IMR-90 (cell line): ENCODE results near the gene MMP14. TPM values are rescaled to one million over a fixed set of nuclear protein-coding genes. Genes with fewer than 3 reads are reported as not detected.

ENCODE experiments used
- ATAC-seq: fragments of 200-7000 bp; cut with Tn5 transposase; 2 replicates; pipeline ENCODE4 v1.9.1; 2020; ENCODE audit warnings: low read depth, mild to moderate bottlenecking, moderate library complexity
- BruUV-seq: library from RNA; stranded (reverse); fragments of 400-500 nt; replicated peaks from 2 replicates; lab custom pipeline; 2021; lab: Mats Ljungman, UMichigan
- CTCF ChIA-PET: fragments of 300-600 bp; formaldehyde crosslinking; extraction: SDS; loops from one replicate; lab custom pipeline; 2021; ENCODE audit warnings: antibody characterized with exemption; lab: Yijun Ruan, JAX
- POLR2A ChIA-PET: fragments of 300-600 bp; sonication (Branson Sonifier 250); formaldehyde crosslinking; loops from one replicate; lab custom pipeline; 2022; ENCODE audit warnings: antibody characterized with exemption; ENCODE audit not compliant: unreplicated experiment; lab: Charles Lee
- DNase-seq: peaks from one replicate; pipeline ENCODE4 v3.0.0; 2013
- H2AFZ ChIP-seq: replicated peaks from 2 replicates; pipeline ENCODE3; 2013; ENCODE audit warnings: low read length, mild to moderate bottlenecking; ENCODE audit not compliant: poor library complexity
- H2AK5ac ChIP-seq: 2 replicates; pipeline ENCODE4 v1.6.1; 2013; ENCODE audit warnings: low read depth, low read length, inconsistent platforms
- H2AK9ac ChIP-seq: replicated peaks from 2 replicates; pipeline ENCODE3; 2013; ENCODE audit warnings: mild to moderate bottlenecking, low read depth, low read length, moderate library complexity; ENCODE audit not compliant: poor library complexity
- H2BK120ac ChIP-seq: 2 replicates; pipeline ENCODE4 v1.6.1; 2013; ENCODE audit warnings: low read depth, low read length, inconsistent platforms
- H2BK15ac ChIP-seq: 3 replicates; pipeline ENCODE4 v1.6.1; 2013; ENCODE audit warnings: low read depth, low read length, inconsistent platforms
- H2BK20ac ChIP-seq: 2 replicates; pipeline ENCODE4 v1.6.1; 2013; ENCODE audit warnings: low read depth, mild to moderate bottlenecking, inconsistent platforms, low read length, moderate library complexity
- H2BK5ac ChIP-seq: 2 replicates; pipeline ENCODE4 v1.6.1; 2013; ENCODE audit warnings: mild to moderate bottlenecking, low read depth, low read length, inconsistent platforms; ENCODE audit not compliant: poor library complexity, severe bottlenecking
- H3K14ac ChIP-seq: replicated peaks from 2 replicates; pipeline ENCODE4 v1.6.1; 2013; ENCODE audit warnings: low read depth, low read length, inconsistent platforms
- H3K18ac ChIP-seq: 2 replicates; pipeline ENCODE4 v1.6.1; 2013; ENCODE audit warnings: low read depth, low read length, control low read depth
- H3K23ac ChIP-seq: 2 replicates; pipeline ENCODE4 v1.6.1; 2013; ENCODE audit warnings: low read depth, low read length, inconsistent platforms
- H3K27ac ChIP-seq: 2 replicates; pipeline ENCODE4 v1.5.1; 2013; ENCODE audit warnings: mild to moderate bottlenecking, control low read depth, low read length; ENCODE audit not compliant: insufficient read depth
- H3K27me3 ChIP-seq: 2 replicates; pipeline ENCODE4 v1.6.1; 2013; ENCODE audit warnings: low read length; ENCODE audit not compliant: control insufficient read depth, insufficient read depth
- H3K36me3 ChIP-seq: 2 replicates; pipeline ENCODE4 v1.6.1; 2013; ENCODE audit warnings: low read length, mixed read lengths; ENCODE audit not compliant: control insufficient read depth, insufficient read depth
- H3K4ac ChIP-seq: 2 replicates; pipeline ENCODE4 v1.6.1; 2013; ENCODE audit warnings: low read depth, low read length, inconsistent platforms
- H3K4me1 ChIP-seq: 2 replicates; pipeline ENCODE4 v1.6.1; 2013; ENCODE audit warnings: low read length, mixed read lengths; ENCODE audit not compliant: control insufficient read depth, insufficient read depth
- H3K4me2 ChIP-seq: 2 replicates; pipeline ENCODE4 v1.6.1; 2013; ENCODE audit warnings: low read depth, mild to moderate bottlenecking, control low read depth, low read length, moderate library complexity
- H3K4me3 ChIP-seq: 2 replicates; pipeline ENCODE4 v1.5.1; 2013; ENCODE audit warnings: low read depth, mild to moderate bottlenecking, control low read depth, low read length, moderate library complexity; ENCODE audit not compliant: insufficient read depth
- H3K56ac ChIP-seq: 2 replicates; pipeline ENCODE4 v1.6.1; 2013; ENCODE audit warnings: low read length, inconsistent platforms; ENCODE audit not compliant: insufficient read depth; ENCODE audit errors: extremely low read depth
- H3K79me1 ChIP-seq, 2 experiments: 2 replicates each; pipeline ENCODE4 v1.6.1; 2013; ENCODE audit warnings: low read length in 2 of 2, inconsistent platforms in 1 of 2, low read depth in 1 of 2
- H3K9ac ChIP-seq: 2 replicates; pipeline ENCODE4 v1.6.1; 2013; ENCODE audit warnings: low read depth, low read length, control low read depth
- H3K9me1 ChIP-seq: 2 replicates; pipeline ENCODE4 v1.6.1; 2013; ENCODE audit warnings: low read length, inconsistent platforms; ENCODE audit not compliant: insufficient read depth
- H3K9me3 ChIP-seq: 2 replicates; pipeline ENCODE4 v1.6.1; 2013; ENCODE audit warnings: low read length; ENCODE audit not compliant: control insufficient read depth, insufficient read depth
- H4K20me1 ChIP-seq: 2 replicates; pipeline ENCODE4 v1.6.1; 2013; ENCODE audit warnings: low read length, inconsistent platforms; ENCODE audit not compliant: insufficient read depth
- H4K5ac ChIP-seq: 2 replicates; pipeline ENCODE4 v1.6.1; 2013; ENCODE audit warnings: mild to moderate bottlenecking, low read depth, low read length, control low read depth
- H4K8ac ChIP-seq, 2 experiments: 2 replicates each; pipeline ENCODE4 v1.6.1; 2013; ENCODE audit warnings: low read depth in 2 of 2, low read length in 2 of 2, control low read depth in 1 of 2, inconsistent platforms in 1 of 2
- H4K91ac ChIP-seq: 2 replicates; pipeline ENCODE4 v1.6.1; 2013; ENCODE audit warnings: low read depth, low read length, inconsistent platforms; ENCODE audit not compliant: insufficient read depth
- BHLHE40 ChIP-seq: fragments of 150-350 bp; IDR thresholded peaks from 2 replicates; pipeline ENCODE4 v1.6.1; 2016; ENCODE audit warnings: mild to moderate bottlenecking, low read depth, low read length
- CEBPB ChIP-seq: IDR thresholded peaks from 2 replicates; pipeline ENCODE4 v1.6.1; 2012; ENCODE audit warnings: low read depth, low read length, improper control_type of control experiment
- CTCF ChIP-seq: conservative IDR thresholded peaks from 2 replicates; pipeline ENCODE4 v1.5.1; 2012; ENCODE audit warnings: mild to moderate bottlenecking, low read depth, low read length, improper control_type of control experiment
- FOS ChIP-seq: fragments of 150-350 bp; IDR thresholded peaks from 2 replicates; pipeline ENCODE4 v1.6.1; 2016; ENCODE audit warnings: low read depth, low read length
- MAZ ChIP-seq: IDR thresholded peaks from 2 replicates; pipeline ENCODE4 v1.6.1; 2012; ENCODE audit warnings: low read depth, mild to moderate bottlenecking, low read length, improper control_type of control experiment, moderate library complexity, borderline replicate concordance
- MXI1 ChIP-seq: IDR thresholded peaks from 2 replicates; pipeline ENCODE4 v1.6.1; 2012; ENCODE audit warnings: low read depth, mild to moderate bottlenecking, low read length, moderate library complexity, borderline replicate concordance
- NFE2L2 ChIP-seq: fragments of 150-350 bp; IDR thresholded peaks from 2 replicates; pipeline ENCODE4 v1.6.1; 2016; ENCODE audit warnings: low read depth, mild to moderate bottlenecking, low read length
- RAD21 ChIP-seq: IDR thresholded peaks from 2 replicates; pipeline ENCODE4 v1.6.1; 2012; ENCODE audit warnings: low read length, improper control_type of control experiment
- RCOR1 ChIP-seq: IDR thresholded peaks from 2 replicates; pipeline ENCODE4 v1.6.1; 2012; ENCODE audit warnings: mild to moderate bottlenecking, low read length, improper control_type of control experiment; ENCODE audit not compliant: insufficient replicate concordance
- RFX5 ChIP-seq: IDR thresholded peaks from 2 replicates; pipeline ENCODE4 v1.8.0; 2012; ENCODE audit warnings: low read depth, mild to moderate bottlenecking, low read length, moderate library complexity
- SMC3 ChIP-seq: fragments of 150-350 bp; IDR thresholded peaks from 2 replicates; pipeline ENCODE4 v1.6.1; 2016; ENCODE audit warnings: low read depth, mild to moderate bottlenecking, antibody characterized with exemption, low read length, moderate library complexity
- WGBS, 2 experiments: methylation state at CpG; one replicate each; pipeline versions ENCODE4 v1.1.5 to v1.1.7; 2013; ENCODE audit warnings: missing lambda C conversion rate in 2 of 2; ENCODE audit not compliant: insufficient read length in 1 of 2; ENCODE audit errors: extremely low coverage in 2 of 2; 5-methylcytosine and 5-hydroxymethylcytosine counted together
- dilution Hi-C: fragments of 300-500 bp; cut with HindIII; formaldehyde crosslinking; loops from one replicate; pipeline ENCODE4 v1.14.3; 2018; ENCODE audit warnings: low sequenced_read_pairs; ENCODE audit not compliant: unreplicated experiment
- in situ Hi-C: fragments of 300-500 bp; cut with MboI; formaldehyde crosslinking; loops from 3 replicates; pipeline ENCODE4 v1.14.3; 2019; ENCODE audit warnings: low sequenced_read_pairs, inconsistent platforms, mixed read lengths
- intact Hi-C: fragments of 100-400 bp; cut with micrococcal nuclease; formaldehyde crosslinking; loops from 2 replicates; pipeline ENCODE4 v1.10.0; 2022
- polyA plus RNA-seq, 3 experiments: library from polyadenylated mRNA; depleted of rRNA; stranded (reverse); fragments of >200 nt; gene quantifications; 2 replicates each; pipeline ENCODE4 v1.2.3, GENCODE V29; 2012; ENCODE audit warnings: low replicate concordance in 1 of 3
- total RNA-seq: library from RNA; depleted of rRNA; stranded (reverse); fragments of >200 nt; gene quantifications from 2 replicates; pipeline ENCODE4 v1.2.3, GENCODE V29; 2012
- TF ChIP-seq, protein P1 (sequence below): fragments of 150-350 bp; IDR thresholded peaks from 2 replicates; pipeline ENCODE4 v1.6.1; 2016; ENCODE audit warnings: low read depth, mild to moderate bottlenecking, low read length, moderate library complexity, borderline replicate concordance

The MMP14 gene
- total and polyA plus RNA-seq, 2 of the 4 experiments (the other 2 are of a cell fraction): 156 to 315 TPM

DNA sequence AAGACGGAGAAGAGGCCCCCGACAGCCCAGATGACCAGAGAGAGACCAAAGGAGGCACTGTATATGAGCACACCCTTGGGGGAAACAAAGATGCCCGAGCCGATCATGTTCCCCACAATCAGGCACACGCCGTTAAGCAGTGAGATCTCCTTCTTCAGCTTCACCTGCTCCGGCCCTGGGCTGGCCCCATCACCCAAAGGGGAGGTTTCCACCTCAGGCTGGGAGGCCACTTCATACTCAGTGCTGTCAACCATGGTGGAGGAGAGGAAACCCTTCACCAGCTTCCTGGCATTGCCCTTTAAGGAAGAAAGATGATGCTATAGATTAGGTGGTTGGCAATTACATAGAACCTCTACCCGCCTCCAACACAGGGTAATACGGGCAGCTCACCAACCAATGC is 23.2 kb upstream of the MMP14 start:
- dilution Hi-C loops (no loop called here), in situ Hi-C loops (no loop called here), intact Hi-C loops (no loop called here)
- 80% methylated on average over 1 of the region's 9 CpGs; no CpG with 5 or more reads in 1 of the 2 experiments for WGBS, 2 experiments
- Histone ChIP-seq H3K4me2 (no peak overlapping the region), H3K18ac (no peak overlapping the region), H2AFZ (peak overlapping the region; percentile 63), H4K5ac (no peak overlapping the region), H3K56ac (no peak overlapping the region), H4K8ac (no peak overlapping the region), H3K9me3 (no peaks in the 10 kb centered on the region), H2AK9ac (no peak overlapping the region), H3K27ac (no peak overlapping the region), H2BK5ac (no peak overlapping the region), H4K91ac (no peak overlapping the region), H2BK15ac (no peak overlapping the region), H2BK20ac (no peak overlapping the region), H3K36me3 (no peaks in the 10 kb centered on the region), H3K27me3 (no peaks in the 10 kb centered on the region), H3K23ac (no peak overlapping the region), H3K14ac (no peak overlapping the region), H3K4ac (no peak overlapping the region), H3K79me1 (no peaks in the 10 kb centered on the region), H3K9ac (no peak overlapping the region), H3K4me3 (no peak overlapping the region), H4K20me1 (no peaks in the 10 kb centered on the region), H2AK5ac (no peak overlapping the region), H3K9me1 (0 out of 2 replicates have a peak, but pooled peaks cover 11% of the 10 kb centered on the region), H2BK120ac (no peak overlapping the region), H3K4me1 (peaks cover 14% of the 10 kb centered on the region)
- POLR2A ChIA-PET: no interaction called here
- CTCF ChIA-PET: interaction anchor here (0.6 kb wide), 1 partner anchor 33 kb away, joined by 5 read pairs; no protein-coding TSS in a partner anchor
- no TSS peak for BruUV-seq
- ATAC-seq (no peak), DNase-seq (no peak)
- no peak for TF ChIP-seq MAZ
- TF ChIP-seq CEBPB: no peak
- TF ChIP-seq RFX5: no peak
- TF ChIP-seq NFE2L2: no peak
- no peak for TF ChIP-seq MXI1
- no peak for TF ChIP-seq FOS
- no peak for TF ChIP-seq BHLHE40
- TF ChIP-seq CTCF: no peak
- no peak for TF ChIP-seq RAD21
- TF ChIP-seq RCOR1: no peak
- TF ChIP-seq, protein P1, sequence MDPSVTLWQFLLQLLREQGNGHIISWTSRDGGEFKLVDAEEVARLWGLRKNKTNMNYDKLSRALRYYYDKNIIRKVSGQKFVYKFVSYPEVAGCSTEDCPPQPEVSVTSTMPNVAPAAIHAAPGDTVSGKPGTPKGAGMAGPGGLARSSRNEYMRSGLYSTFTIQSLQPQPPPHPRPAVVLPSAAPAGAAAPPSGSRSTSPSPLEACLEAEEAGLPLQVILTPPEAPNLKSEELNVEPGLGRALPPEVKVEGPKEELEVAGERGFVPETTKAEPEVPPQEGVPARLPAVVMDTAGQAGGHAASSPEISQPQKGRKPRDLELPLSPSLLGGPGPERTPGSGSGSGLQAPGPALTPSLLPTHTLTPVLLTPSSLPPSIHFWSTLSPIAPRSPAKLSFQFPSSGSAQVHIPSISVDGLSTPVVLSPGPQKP: no peak
- TF ChIP-seq SMC3: no peak
